Measurements from ENCODE around the gene RAB1B.

RAB1B gene

DNA sequence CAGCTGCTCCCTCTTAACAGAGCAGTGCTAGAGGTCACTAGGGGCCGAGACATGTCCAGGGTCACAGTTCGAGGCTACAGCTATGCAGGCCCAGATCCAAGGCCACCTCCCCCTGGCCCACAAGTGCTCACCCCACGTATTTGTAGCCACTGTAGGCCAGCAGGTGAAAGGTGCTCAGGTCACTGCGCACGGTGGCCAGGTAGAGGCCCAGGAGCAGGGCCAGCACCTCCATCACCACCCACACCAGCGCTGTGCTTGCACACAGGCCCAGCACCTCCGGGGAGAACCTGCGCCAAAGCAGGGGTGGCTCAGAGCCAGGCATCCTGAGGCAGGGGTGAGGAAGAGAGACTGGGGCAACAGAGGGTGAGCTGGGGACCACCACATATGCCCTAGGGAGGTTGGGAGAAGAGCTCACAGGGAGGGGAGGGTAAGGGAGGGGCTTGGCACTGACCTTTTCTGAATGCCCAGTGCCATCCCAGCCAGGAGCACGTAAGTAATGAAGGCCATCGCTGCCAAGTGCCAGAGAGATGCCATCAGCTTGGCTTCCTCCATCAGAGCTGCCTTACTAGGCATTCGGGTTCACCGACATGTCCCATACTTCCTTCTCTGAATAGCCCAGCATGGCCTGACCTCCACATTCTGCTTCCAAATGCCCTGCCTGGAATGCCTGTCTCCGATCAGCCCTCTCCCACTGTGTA is 17.0 kb downstream of the RAB1B start:
- no CpG with 5 or more reads among the region's 13 CpGs for WGBS, 2 donors (ENCODE audit: extremely low coverage in 2 of 2, insufficient read length in 2 of 2, insufficient replicate concordance in 1 of 2)

DNA sequence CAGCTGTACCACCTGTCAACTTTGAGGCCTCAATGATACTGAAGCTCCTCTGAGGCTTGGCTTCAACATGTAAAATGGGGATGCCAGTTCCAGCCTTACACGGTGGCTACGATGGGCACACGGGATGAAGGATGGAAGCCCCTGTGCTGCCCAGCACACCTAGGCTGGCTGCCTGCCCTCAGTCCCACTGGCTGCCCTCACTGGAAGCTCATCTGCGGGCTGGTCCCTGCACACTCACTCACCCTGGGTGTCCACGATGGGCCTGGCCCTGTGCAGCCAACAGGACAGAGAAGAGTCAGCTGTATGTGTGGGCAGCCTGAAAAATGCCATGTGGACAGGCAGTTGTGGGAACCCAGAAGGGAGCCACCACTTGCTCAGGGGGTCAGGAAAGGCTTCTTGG is 18.3 kb downstream of the RAB1B start:
- Histone ChIP-seq H2BK5ac (ENCODE audit: low read length) (no peak overlapping the region), H3K27ac (replicated peaks; ENCODE audit: low read length) (no peak overlapping the region), H3K4me3 (ENCODE audit: low read length in 2 of 2) (peak overlapping the region in 1 of 2 donors; percentile 46), H3K4ac (ENCODE audit: low read length) (no peak overlapping the region), H3K4me2 (ENCODE audit: insufficient read depth, low read length, poor library complexity, severe bottlenecking) (no peak overlapping the region), H3K14ac (ENCODE audit: low read length) (no peak overlapping the region), H3K4me1 (ENCODE audit: control insufficient read depth in 2 of 2, insufficient read depth in 1 of 2, low read depth in 1 of 2, low read length in 2 of 2) (peaks cover 20 to 22% of the 10 kb centered on the region in 2 donors), H4K8ac (ENCODE audit: low read depth, low read length) (no peak overlapping the region), H4K91ac (ENCODE audit: low read depth, low read length, poor library complexity) (no peak overlapping the region), H2BK120ac (ENCODE audit: low read depth, low read length) (no peak overlapping the region), H2AFZ (ENCODE audit: low read length) (no peak overlapping the region), H2AK5ac (ENCODE audit: low read depth, low read length) (no peak overlapping the region), H2BK12ac (ENCODE audit: low read length) (no peak overlapping the region), H3K23ac (ENCODE audit: low read depth, low read length, poor library complexity) (no peak overlapping the region), H3K79me1 (ENCODE audit: low read depth, low read length) (peaks cover 4% of the 10 kb centered on the region), H2BK15ac (ENCODE audit: low read length) (no peak overlapping the region), H3K36me3 (replicated peaks in 1 of 2; ENCODE audit: control insufficient read depth in 2 of 2, insufficient read depth in 2 of 2, low read length in 2 of 2) (peaks cover 19 to 48% of the 10 kb centered on the region in 2 donors), H3K18ac (ENCODE audit: low read length) (no peak overlapping the region), H3K9ac (ENCODE audit: low read depth, low read length, poor library complexity) (peak overlapping the region; percentile 82), H3K9me3 (replicated peaks in 1 of 2; ENCODE audit: control insufficient read depth in 2 of 2, insufficient read depth in 1 of 2, low read depth in 1 of 2, low read length in 2 of 2) (peaks cover 0 to 4% of the 10 kb centered on the region in 2 donors), H3K27me3 (ENCODE audit: control insufficient read depth in 3 of 3, insufficient read depth in 3 of 3, low read depth in 1 of 3, low read length in 3 of 3) (peaks cover 6 to 17% (median 16%) of the 10 kb centered on the region in 3 experiments)
- WGBS, 2 donors (ENCODE audit: extremely low coverage in 2 of 2, insufficient read length in 2 of 2, insufficient replicate concordance in 1 of 2), result no CpG with 5 or more reads among the region's 5 CpGs
- DNase-seq (ENCODE audit: low spot score), result no peak

More for the DNA sequence above, 17.0 kb downstream of the RAB1B start:
- no peak for DNase-seq (ENCODE audit: low spot score)
- H2BK120ac ChIP-seq (ENCODE audit: low read depth, low read length), result no peak overlapping the region
- H3K4me2 ChIP-seq (ENCODE audit: insufficient read depth, low read length, poor library complexity, severe bottlenecking), result no peak overlapping the region
- no peak overlapping the region for H3K4ac ChIP-seq (ENCODE audit: low read length)
- H3K9me3 ChIP-seq (replicated peaks in 1 of 2; ENCODE audit: control insufficient read depth in 2 of 2, insufficient read depth in 1 of 2, low read depth in 1 of 2, low read length in 2 of 2), result no peaks in the 10 kb centered on the region
- H2BK12ac ChIP-seq (ENCODE audit: low read length), result no peak overlapping the region
- H3K4me1 ChIP-seq (ENCODE audit: control insufficient read depth in 2 of 2, insufficient read depth in 1 of 2, low read depth in 1 of 2, low read length in 2 of 2), result peaks cover 28 to 33% of the 10 kb centered on the region in 2 donors
- H3K27ac ChIP-seq (replicated peaks; ENCODE audit: low read length), result no peak overlapping the region
- peaks cover 0 to 5% (median 4%) of the 10 kb centered on the region in 3 experiments for H3K27me3 ChIP-seq (ENCODE audit: control insufficient read depth in 3 of 3, insufficient read depth in 3 of 3, low read depth in 1 of 3, low read length in 3 of 3)
- H3K36me3 ChIP-seq (replicated peaks in 1 of 2; ENCODE audit: control insufficient read depth in 2 of 2, insufficient read depth in 2 of 2, low read length in 2 of 2), result peaks cover 21 to 58% of the 10 kb centered on the region in 2 donors
- H3K9ac ChIP-seq (ENCODE audit: low read depth, low read length, poor library complexity), result no peak overlapping the region
- no peak overlapping the region for H2BK15ac ChIP-seq (ENCODE audit: low read length)
- no peak overlapping the region for H3K14ac ChIP-seq (ENCODE audit: low read length)
- peaks cover 4% of the 10 kb centered on the region for H3K79me1 ChIP-seq (ENCODE audit: low read depth, low read length)
- no peak overlapping the region for H4K8ac ChIP-seq (ENCODE audit: low read depth, low read length)
- peak overlapping the region; percentile 35 for H2BK5ac ChIP-seq (ENCODE audit: low read length)
- peak overlapping the region; percentile 47 for H2AK5ac ChIP-seq (ENCODE audit: low read depth, low read length)
- H4K91ac ChIP-seq (ENCODE audit: low read depth, low read length, poor library complexity), result no peak overlapping the region
- peak overlapping the region; percentile 74 for H3K23ac ChIP-seq (ENCODE audit: low read depth, low read length, poor library complexity)
- no peak overlapping the region for H3K18ac ChIP-seq (ENCODE audit: low read length)
- no peak overlapping the region for H3K4me3 ChIP-seq (ENCODE audit: low read length in 2 of 2)
- no peak overlapping the region for H2AFZ ChIP-seq (ENCODE audit: low read length)

DNA sequence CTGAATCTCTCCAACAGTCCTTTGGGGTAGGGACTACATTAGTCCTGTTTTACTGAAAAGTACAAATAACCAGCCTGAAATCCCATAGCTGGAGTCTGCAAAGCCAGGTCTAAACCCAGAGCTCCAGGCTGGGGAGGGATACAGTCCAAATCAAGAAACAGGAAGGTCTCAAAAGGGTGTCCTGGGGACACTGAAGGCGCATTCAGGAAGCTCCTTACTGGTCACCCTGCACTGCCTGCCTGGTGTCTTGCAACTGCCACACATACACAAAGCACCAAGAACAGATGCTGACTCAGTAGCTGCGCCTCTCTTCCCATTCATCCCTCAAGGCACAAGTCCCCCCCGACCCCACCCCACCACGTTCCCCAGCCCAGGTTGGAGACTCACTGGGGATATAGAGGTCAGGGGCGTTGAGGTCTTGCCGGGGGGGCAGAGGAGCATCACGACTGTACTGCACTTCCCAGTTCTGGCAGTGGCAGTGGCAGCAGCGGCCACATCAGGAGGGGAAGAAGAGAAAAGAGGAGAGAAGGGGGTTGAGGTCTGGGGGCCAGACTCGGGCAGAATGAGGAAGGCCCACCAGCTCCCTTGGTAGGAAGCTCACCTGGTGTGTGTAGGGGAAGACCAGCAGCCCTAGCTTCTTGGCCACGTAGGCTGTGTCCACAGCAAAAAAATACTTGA is 18.9 kb downstream of the RAB1B start:
- Histone ChIP-seq H3K27ac (replicated peaks; ENCODE audit: low read length) (no peak overlapping the region), H3K23ac (ENCODE audit: low read depth, low read length, poor library complexity) (no peak overlapping the region), H3K4me2 (ENCODE audit: insufficient read depth, low read length, poor library complexity, severe bottlenecking) (no peak overlapping the region), H3K36me3 (replicated peaks in 1 of 2; ENCODE audit: control insufficient read depth in 2 of 2, insufficient read depth in 2 of 2, low read length in 2 of 2) (peaks cover 19 to 44% of the 10 kb centered on the region in 2 donors), H2BK5ac (ENCODE audit: low read length) (no peak overlapping the region), H3K9me3 (replicated peaks in 1 of 2; ENCODE audit: control insufficient read depth in 2 of 2, insufficient read depth in 1 of 2, low read depth in 1 of 2, low read length in 2 of 2) (peaks cover 0 to 4% of the 10 kb centered on the region in 2 donors), H3K9ac (ENCODE audit: low read depth, low read length, poor library complexity) (no peak overlapping the region), H4K91ac (ENCODE audit: low read depth, low read length, poor library complexity) (no peak overlapping the region), H3K4ac (ENCODE audit: low read length) (no peak overlapping the region), H2AFZ (ENCODE audit: low read length) (no peak overlapping the region), H4K8ac (ENCODE audit: low read depth, low read length) (no peak overlapping the region), H2BK12ac (ENCODE audit: low read length) (no peak overlapping the region), H3K79me1 (ENCODE audit: low read depth, low read length) (peaks cover 6% of the 10 kb centered on the region), H2BK15ac (ENCODE audit: low read length) (no peak overlapping the region), H3K4me3 (ENCODE audit: low read length in 2 of 2) (peak overlapping the region in 1 of 2 donors; percentile 63), H3K27me3 (ENCODE audit: control insufficient read depth in 3 of 3, insufficient read depth in 3 of 3, low read depth in 1 of 3, low read length in 3 of 3) (peaks cover 11 to 23% (median 23%) of the 10 kb centered on the region in 3 experiments), H3K18ac (ENCODE audit: low read length) (no peak overlapping the region), H3K14ac (ENCODE audit: low read length) (no peak overlapping the region), H2AK5ac (ENCODE audit: low read depth, low read length) (no peak overlapping the region), H3K4me1 (ENCODE audit: control insufficient read depth in 2 of 2, insufficient read depth in 1 of 2, low read depth in 1 of 2, low read length in 2 of 2) (peaks cover 17 to 18% of the 10 kb centered on the region in 2 donors), H2BK120ac (ENCODE audit: low read depth, low read length) (no peak overlapping the region)
- no peak for DNase-seq (ENCODE audit: low spot score)
- WGBS, 2 donors (ENCODE audit: extremely low coverage in 2 of 2, insufficient read length in 2 of 2, insufficient replicate concordance in 1 of 2), result no CpG with 5 or more reads among the region's 10 CpGs

Data from neuronal stem cell (in vitro differentiated cells).